IMR-90 (cell line): Measurements from ENCODE around the gene OR51B4.

Experiments
- FOS ChIP-seq: fragments of 150-350 bp; IDR thresholded peaks from 2 replicates; pipeline ENCODE4 v1.6.1; 2016; ENCODE audit warnings: low read depth, low read length
- MAZ ChIP-seq: IDR thresholded peaks from 2 replicates; pipeline ENCODE4 v1.6.1; 2012; ENCODE audit warnings: low read depth, mild to moderate bottlenecking, low read length, improper control_type of control experiment, moderate library complexity, borderline replicate concordance
- MXI1 ChIP-seq: IDR thresholded peaks from 2 replicates; pipeline ENCODE4 v1.6.1; 2012; ENCODE audit warnings: low read depth, mild to moderate bottlenecking, low read length, moderate library complexity, borderline replicate concordance
- POLR2A ChIP-seq: IDR thresholded peaks from 2 replicates; pipeline ENCODE4 v1.6.1; 2012; ENCODE audit warnings: mild to moderate bottlenecking, low read depth, low read length
- RAD21 ChIP-seq: IDR thresholded peaks from 2 replicates; pipeline ENCODE4 v1.6.1; 2012; ENCODE audit warnings: low read length, improper control_type of control experiment
- SMC3 ChIP-seq: fragments of 150-350 bp; IDR thresholded peaks from 2 replicates; pipeline ENCODE4 v1.6.1; 2016; ENCODE audit warnings: low read depth, mild to moderate bottlenecking, antibody characterized with exemption, low read length, moderate library complexity
- USF2 ChIP-seq: fragments of 150-350 bp; IDR thresholded peaks from 2 replicates; pipeline ENCODE4 v1.6.1; 2017; ENCODE audit warnings: mild to moderate bottlenecking, antibody characterized with exemption, low read length, low read depth
- TF ChIP-seq, protein P1 (sequence below): conservative IDR thresholded peaks from 2 replicates; pipeline ENCODE4 v1.5.1; 2012; ENCODE audit warnings: mild to moderate bottlenecking, low read depth, low read length, improper control_type of control experiment

- TF ChIP-seq SMC3 = no peak
- TF ChIP-seq, protein P1, sequence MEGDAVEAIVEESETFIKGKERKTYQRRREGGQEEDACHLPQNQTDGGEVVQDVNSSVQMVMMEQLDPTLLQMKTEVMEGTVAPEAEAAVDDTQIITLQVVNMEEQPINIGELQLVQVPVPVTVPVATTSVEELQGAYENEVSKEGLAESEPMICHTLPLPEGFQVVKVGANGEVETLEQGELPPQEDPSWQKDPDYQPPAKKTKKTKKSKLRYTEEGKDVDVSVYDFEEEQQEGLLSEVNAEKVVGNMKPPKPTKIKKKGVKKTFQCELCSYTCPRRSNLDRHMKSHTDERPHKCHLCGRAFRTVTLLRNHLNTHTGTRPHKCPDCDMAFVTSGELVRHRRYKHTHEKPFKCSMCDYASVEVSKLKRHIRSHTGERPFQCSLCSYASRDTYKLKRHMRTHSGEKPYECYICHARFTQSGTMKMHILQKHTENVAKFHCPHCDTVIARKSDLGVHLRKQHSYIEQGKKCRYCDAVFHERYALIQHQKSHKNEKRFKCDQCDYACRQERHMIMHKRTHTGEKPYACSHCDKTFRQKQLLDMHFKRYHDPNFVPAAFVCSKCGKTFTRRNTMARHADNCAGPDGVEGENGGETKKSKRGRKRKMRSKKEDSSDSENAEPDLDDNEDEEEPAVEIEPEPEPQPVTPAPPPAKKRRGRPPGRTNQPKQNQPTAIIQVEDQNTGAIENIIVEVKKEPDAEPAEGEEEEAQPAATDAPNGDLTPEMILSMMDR = no peak
- TF ChIP-seq MXI1 = no peak
- TF ChIP-seq FOS = no peak
- TF ChIP-seq MAZ = no peak
- no peak for TF ChIP-seq USF2
- TF ChIP-seq POLR2A = no peak
- no peak for TF ChIP-seq RAD21
Measured at GRCh38 chr11:5303626-5304025, 1.9 kb upstream of the OR51B4 start.
